OCI-LY7 (cell line): ENCODE results near the gene GRM5. TPM values are rescaled to one million over a fixed set of nuclear protein-coding genes. Genes with fewer than 3 reads are reported as not detected.

ENCODE experiments used
- BruUV-seq: library from RNA; stranded (reverse); fragments of 400-500 nt; replicated peaks from 2 replicates; lab custom pipeline; 2021; lab: Mats Ljungman, UMichigan
- CTCF ChIA-PET: fragments of 300-600 bp; sonication (Branson Sonifier 250); formaldehyde crosslinking; loops from one replicate; lab custom pipeline; 2022; ENCODE audit warnings: antibody characterized with exemption; ENCODE audit not compliant: unreplicated experiment; lab: Charles Lee
- POLR2A ChIA-PET: fragments of 300-600 bp; sonication (Branson Sonifier 250); formaldehyde crosslinking; loops from one replicate; lab custom pipeline; 2022; ENCODE audit warnings: antibody characterized with exemption; lab: Charles Lee
- DNase-seq: peaks from one replicate; pipeline ENCODE4 v3.0.0-alpha.2; 2015; ENCODE audit warnings: low spot score
- H2AFZ ChIP-seq: fragments of 200-600 bp; sonication (generic), shearing (Covaris generic); 2 replicates; pipeline ENCODE4 v1.6.1; 2014; ENCODE audit warnings: mild to moderate bottlenecking, antibody characterized with exemption, low read length, moderate library complexity
- H3K27ac ChIP-seq: fragments of 200-600 bp; sonication (generic); 2 replicates; pipeline ENCODE4 v1.5.1; 2014; ENCODE audit warnings: mixed run types, low read depth, mild to moderate bottlenecking, moderate library complexity, low read length, inconsistent platforms; ENCODE audit not compliant: poor library complexity, severe bottlenecking
- H3K36me3 ChIP-seq: fragments of 200-600 bp; sonication (generic); 2 replicates; pipeline ENCODE4 v1.6.1; 2014; ENCODE audit warnings: mild to moderate bottlenecking, antibody characterized with exemption, low read length, moderate library complexity, mixed read lengths; ENCODE audit not compliant: insufficient read depth
- H3K4me1 ChIP-seq: fragments of 200-600 bp; sonication (generic); 2 replicates; pipeline ENCODE4 v1.5.1; 2014; ENCODE audit warnings: mild to moderate bottlenecking, low read length; ENCODE audit not compliant: insufficient read depth, poor library complexity, severe bottlenecking
- H3K4me2 ChIP-seq: fragments of 200-600 bp; sonication (generic); 2 replicates; pipeline ENCODE4 v1.6.1; 2014; ENCODE audit warnings: mild to moderate bottlenecking, low read length
- H3K4me3 ChIP-seq: fragments of 200-600 bp; sonication (generic); 2 replicates; pipeline ENCODE4 v1.5.1; 2014; ENCODE audit warnings: mild to moderate bottlenecking, low read depth, low read length; ENCODE audit not compliant: poor library complexity, severe bottlenecking
- H3K79me2 ChIP-seq: fragments of 200-600 bp; sonication (generic); 2 replicates; pipeline ENCODE4 v1.6.1; 2016; ENCODE audit warnings: low read depth, mild to moderate bottlenecking, low read length, moderate library complexity, mixed read lengths; ENCODE audit not compliant: insufficient read depth
- H3K9me2 ChIP-seq: fragments of 200-600 bp; sonication (generic); 2 replicates; pipeline ENCODE4 v1.6.1; 2016; ENCODE audit warnings: mild to moderate bottlenecking, low read length, mixed read lengths; ENCODE audit not compliant: insufficient read depth
- H3K9me3 ChIP-seq: fragments of 200-600 bp; sonication (generic); 2 replicates; pipeline ENCODE4 v1.6.1; 2014; ENCODE audit warnings: mild to moderate bottlenecking, mixed run types, low read length, mixed read lengths
- H4K20me1 ChIP-seq: fragments of 200-600 bp; sonication (generic); 2 replicates; pipeline ENCODE4 v1.6.1; 2014; ENCODE audit warnings: mild to moderate bottlenecking, antibody characterized with exemption, low read length, moderate library complexity, mixed read lengths; ENCODE audit not compliant: insufficient read depth
- EZH2phosphoT487 ChIP-seq: fragments of 200-600 bp; sonication (generic); IDR thresholded peaks from 2 replicates; pipeline ENCODE4 v1.6.1; 2018; ENCODE audit warnings: low read depth, borderline replicate concordance, mild to moderate bottlenecking, mixed run types, antibody characterized with exemption, low read length, moderate library complexity, mixed read lengths
- intact Hi-C: fragments of 100-400 bp; cut with micrococcal nuclease; formaldehyde crosslinking; loops from one replicate; pipeline ENCODE4 v1.10.0; 2022; ENCODE audit not compliant: unreplicated experiment
- total RNA-seq, 2 experiments: library from RNA; depleted of rRNA in 1 of 2; stranded (reverse); fragments of >200 nt in 1 of 2; shearing (Covaris generic) in 1 of 2; gene quantifications; 2 replicates each; pipeline ENCODE4 v1.2.3, GENCODE V29; 2014 to 2022
- TF ChIP-seq, protein P1 (sequence below): fragments of 200-600 bp; sonication (generic); conservative IDR thresholded peaks from 2 replicates; pipeline ENCODE4 v1.5.1; 2014; ENCODE audit warnings: mild to moderate bottlenecking, antibody characterized with exemption, low read length, moderate library complexity, mixed read lengths

Gene GRM5
- total RNA-seq, 2 experiments from 2014 or later = not detected

DNA sequence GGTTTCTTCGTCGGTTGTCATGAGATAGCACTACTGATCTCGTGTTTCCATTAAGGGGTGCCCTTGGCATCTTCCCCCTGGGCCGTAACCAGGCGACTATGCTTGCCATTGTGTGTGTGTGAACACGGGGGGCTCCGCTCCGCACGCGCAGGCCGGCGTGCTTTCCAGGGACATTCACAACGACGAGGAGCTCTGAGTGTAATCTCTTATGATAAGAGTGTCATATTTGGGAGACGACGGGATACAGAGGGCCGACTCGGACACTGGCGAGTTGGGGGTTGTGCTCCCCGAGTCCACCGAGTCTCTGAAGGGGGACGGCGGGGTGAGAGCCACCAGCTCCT is 557.4 kb downstream of the GRM5 start:
- CTCF ChIA-PET = no interaction called here
- no TSS peak for BruUV-seq
- Histone ChIP-seq H3K79me2 (no peaks in the 10 kb centered on the region), H3K36me3 (no peaks in the 10 kb centered on the region), H3K4me2 (no peak overlapping the region), H2AFZ (no peak overlapping the region), H3K9me3 (no peaks in the 10 kb centered on the region), H3K4me1 (no peaks in the 10 kb centered on the region), H3K9me2 (no peaks in the 10 kb centered on the region), H4K20me1 (no peaks in the 10 kb centered on the region), H3K27ac (no peak overlapping the region), H3K4me3 (no peak overlapping the region)
- intact Hi-C loops = no loop called here
- DNase-seq = no peak
- POLR2A ChIA-PET = interaction anchor here (0.6 to 1.0 kb wide), 2 partner anchors 9 to 157 kb away, joined by 3 to 4 read pairs; no protein-coding TSS in a partner anchor
- no peak for TF ChIP-seq EZH2phosphoT487
- TF ChIP-seq, protein P1, sequence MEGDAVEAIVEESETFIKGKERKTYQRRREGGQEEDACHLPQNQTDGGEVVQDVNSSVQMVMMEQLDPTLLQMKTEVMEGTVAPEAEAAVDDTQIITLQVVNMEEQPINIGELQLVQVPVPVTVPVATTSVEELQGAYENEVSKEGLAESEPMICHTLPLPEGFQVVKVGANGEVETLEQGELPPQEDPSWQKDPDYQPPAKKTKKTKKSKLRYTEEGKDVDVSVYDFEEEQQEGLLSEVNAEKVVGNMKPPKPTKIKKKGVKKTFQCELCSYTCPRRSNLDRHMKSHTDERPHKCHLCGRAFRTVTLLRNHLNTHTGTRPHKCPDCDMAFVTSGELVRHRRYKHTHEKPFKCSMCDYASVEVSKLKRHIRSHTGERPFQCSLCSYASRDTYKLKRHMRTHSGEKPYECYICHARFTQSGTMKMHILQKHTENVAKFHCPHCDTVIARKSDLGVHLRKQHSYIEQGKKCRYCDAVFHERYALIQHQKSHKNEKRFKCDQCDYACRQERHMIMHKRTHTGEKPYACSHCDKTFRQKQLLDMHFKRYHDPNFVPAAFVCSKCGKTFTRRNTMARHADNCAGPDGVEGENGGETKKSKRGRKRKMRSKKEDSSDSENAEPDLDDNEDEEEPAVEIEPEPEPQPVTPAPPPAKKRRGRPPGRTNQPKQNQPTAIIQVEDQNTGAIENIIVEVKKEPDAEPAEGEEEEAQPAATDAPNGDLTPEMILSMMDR = no peak

DNA sequence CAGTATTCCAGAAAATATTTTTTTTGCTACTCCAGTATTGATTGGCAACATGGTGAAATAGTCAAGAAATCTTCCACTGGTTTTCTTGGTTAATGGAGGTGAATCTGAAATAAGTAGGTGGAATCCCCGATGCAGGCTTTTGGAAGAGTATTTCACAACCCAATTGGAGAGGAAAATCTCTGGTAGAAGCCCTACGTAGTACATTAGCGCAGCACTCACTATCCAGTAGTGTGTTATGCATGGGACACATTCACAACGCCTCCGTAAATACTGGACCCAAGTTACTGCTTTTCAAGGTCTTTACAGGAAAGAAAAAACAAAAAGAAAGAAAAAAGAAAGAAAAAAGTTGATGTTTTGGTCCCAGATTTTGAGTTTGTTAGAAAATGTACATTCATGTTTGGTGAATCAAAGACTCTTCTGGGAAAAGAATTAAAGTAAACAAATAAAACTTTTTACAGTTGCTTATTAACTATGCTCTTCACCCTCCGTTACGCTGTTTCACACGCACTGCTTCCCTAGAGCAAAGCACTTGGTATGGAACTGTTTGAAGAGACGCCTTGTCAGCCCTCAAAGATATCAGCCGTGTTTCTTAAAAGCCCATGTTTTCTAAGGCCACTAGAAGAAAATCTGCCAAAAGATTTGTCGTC is 557.9 kb downstream of the GRM5 start:
- H3K9me2 ChIP-seq = no peaks in the 10 kb centered on the region
- no peaks in the 10 kb centered on the region for H3K4me1 ChIP-seq
- no peaks in the 10 kb centered on the region for H3K9me3 ChIP-seq
- H3K79me2 ChIP-seq = no peaks in the 10 kb centered on the region
- BruUV-seq = no TSS peak
- H3K4me3 ChIP-seq = no peak overlapping the region
- DNase-seq = no peak
- H3K4me2 ChIP-seq = no peak overlapping the region
- H3K27ac ChIP-seq = no peak overlapping the region
- no peak for TF ChIP-seq EZH2phosphoT487
- TF ChIP-seq, protein P1 = no peak
- no peaks in the 10 kb centered on the region for H4K20me1 ChIP-seq
- intact Hi-C loops = no loop called here
- no peak overlapping the region for H2AFZ ChIP-seq
- ChIA-PET CTCF (no interaction called here), POLR2A (interaction anchor here (1.0 to 1.4 kb wide), 2 partner anchors 10 to 11 kb away, joined by 3 read pairs; no protein-coding TSS in a partner anchor)
- H3K36me3 ChIP-seq = no peaks in the 10 kb centered on the region

DNA sequence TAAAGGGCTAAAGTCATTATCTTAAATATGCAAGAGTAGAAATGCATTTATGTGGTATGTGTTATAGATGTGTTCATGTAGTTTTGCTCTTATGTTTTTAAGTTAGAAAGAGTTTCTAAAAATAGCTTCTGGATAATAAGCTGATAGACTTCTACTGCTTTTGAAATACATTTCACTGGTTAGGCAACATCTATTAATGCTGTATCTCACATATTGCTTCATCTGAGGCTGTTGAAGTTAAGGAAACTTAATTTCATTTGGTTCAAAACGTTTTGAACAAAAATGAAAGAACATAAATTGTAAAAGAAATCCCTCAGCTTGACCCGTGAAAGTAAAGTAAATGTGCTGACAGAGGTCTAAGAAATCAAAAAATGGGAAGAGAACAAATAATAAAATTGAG is 564.2 kb downstream of the GRM5 start:
- BruUV-seq = no TSS peak

More for the DNA sequence above, 564.2 kb downstream of the GRM5 start:
- Histone ChIP-seq H3K79me2 (no peaks in the 10 kb centered on the region), H2AFZ (no peak overlapping the region), H3K9me2 (no peaks in the 10 kb centered on the region), H3K27ac (no peak overlapping the region), H3K9me3 (no peaks in the 10 kb centered on the region), H3K4me3 (no peak overlapping the region), H3K4me1 (no peaks in the 10 kb centered on the region), H3K36me3 (no peaks in the 10 kb centered on the region), H3K4me2 (no peak overlapping the region), H4K20me1 (no peaks in the 10 kb centered on the region; the same call in 1 of the 2 replicates)
- DNase-seq = no peak
- ChIA-PET POLR2A (interaction anchor here (0.6 to 1.6 kb wide), 2 partner anchors 8 to 25 kb away, joined by 3 read pairs; no protein-coding TSS in a partner anchor), CTCF (no interaction called here)
- TF ChIP-seq, protein P1 = no peak
- no peak for TF ChIP-seq EZH2phosphoT487
- intact Hi-C loops = no loop called here
